ENCODE data around the gene ETDC.

ETDC gene

GRCh38 chrX:135346975-135347374 lies 37.7 kb downstream of the ETDC start:
- no peak for DNase-seq (ENCODE audit: low spot score)

GRCh38 chrX:135347381-135348016 lies 38.2 kb downstream of the ETDC start:
- no peak for DNase-seq (ENCODE audit: low spot score)

GRCh38 chrX:135354288-135354687 lies 45.0 kb downstream of the ETDC start:
- DNase-seq (ENCODE audit: low spot score): no peak
